Uterus (tissue), 4 donors: ENCODE measurements around the gene LGALS12. TPM values are rescaled to one million over a fixed set of nuclear protein-coding genes. Genes with fewer than 3 reads are reported as not detected.

Source experiments
- DNase-seq, 2 donors: peaks; one replicate each; pipeline ENCODE4 v3.0.0-alpha.2; 2019 to 2020
- H3K27ac ChIP-seq, 2 donors: fragments of 200-600 bp; sonication (generic); 1 replicate in 1 of 2; 2 replicates in 1 of 2; pipeline ENCODE4 v1.5.1; 2016 to 2018
- H3K27me3 ChIP-seq, 2 donors: fragments of 200-600 bp; sonication (generic); one replicate each; pipeline ENCODE4 v1.5.1; 2018 to 2019; ENCODE audit warnings: control low read depth in 1 of 2
- H3K36me3 ChIP-seq, 2 donors: fragments of 200-600 bp; sonication (generic); one replicate each; pipeline ENCODE4 v1.5.1; 2019; ENCODE audit warnings: control low read depth in 1 of 2
- H3K4me1 ChIP-seq, 2 donors: fragments of 200-600 bp; sonication (generic); one replicate each; pipeline ENCODE4 v1.5.1; 2018 to 2019; ENCODE audit warnings: control low read depth in 1 of 2
- H3K4me3 ChIP-seq, 2 donors: fragments of 200-600 bp; sonication (generic); 1 replicate in 1 of 2; 2 replicates in 1 of 2; pipeline ENCODE4 v1.5.1; 2018 to 2019; ENCODE audit warnings: mild to moderate bottlenecking in 1 of 2
- H3K9me3 ChIP-seq, 2 donors: fragments of 200-600 bp; sonication (generic); one replicate each; pipeline ENCODE4 v1.5.1; 2019; ENCODE audit warnings: control low read depth in 1 of 2
- CTCF ChIP-seq, 4 experiments: fragments of 200-600 bp in 2 of 4; fragments of 450-650 bp in 2 of 4; sonication (generic) in 2 of 4; IDR thresholded peaks; one replicate each; pipeline ENCODE4 v1.5.1; 2016 to 2019; ENCODE audit warnings: antibody characterized with exemption in 4 of 4, mild to moderate bottlenecking in 2 of 4, moderate library complexity in 1 of 4
- POLR2A ChIP-seq, 2 donors: fragments of 450-650 bp; IDR thresholded peaks; one replicate each; pipeline ENCODE4 v1.6.1; 2016; ENCODE audit warnings: antibody characterized with exemption in 2 of 2, mild to moderate bottlenecking in 1 of 2, moderate library complexity in 1 of 2
- intact Hi-C: fragments of 100-400 bp; cut with DNase I; formaldehyde crosslinking; loops from one replicate; pipeline ENCODE4 v1.15.1; 2023; ENCODE audit warnings: low total_unique reads
- total RNA-seq, 4 donors: library from RNA; depleted of rRNA in 3 of 4; stranded (reverse); fragments of >200 nt in 3 of 4; gene quantifications; one replicate each; pipeline versions ENCODE4 v1.1.0 to v1.2.4, GENCODE V29; 2014 to 2023
- donor health status: DM: yes; HTN: yes; CAD: no.

LGALS12 gene
- total RNA-seq, 4 donors from 2014 or later, result not detected

- no peaks in the 10 kb centered on the region for H3K27me3 ChIP-seq
- H3K4me1 ChIP-seq, result no peaks in the 10 kb centered on the region
- no peak overlapping the region for H3K4me3 ChIP-seq
- no peak for DNase-seq
- no peaks in the 10 kb centered on the region for H3K36me3 ChIP-seq
- intact Hi-C loops, result no loop called here
- H3K9me3 ChIP-seq, result no peaks in the 10 kb centered on the region
- no peak overlapping the region for H3K27ac ChIP-seq
- TF ChIP-seq CTCF (IDR thresholded peaks at IDR 0.05) (no peak), POLR2A (IDR thresholded peaks at IDR 0.05) (no peak)
These were observed 26.2 kb downstream of the LGALS12 start for GRCh38 chr11:63532117-63532516.

- no peak overlapping the region for H3K4me3 ChIP-seq
- no peak for DNase-seq
- no peaks in the 10 kb centered on the region for H3K36me3 ChIP-seq
- no peaks in the 10 kb centered on the region for H3K9me3 ChIP-seq
- TF ChIP-seq POLR2A (IDR thresholded peaks at IDR 0.05), result no peak
- TF ChIP-seq CTCF (IDR thresholded peaks at IDR 0.05), result no peak
- intact Hi-C loops, result no loop called here
- peaks cover 3 to 4% of the 10 kb centered on the region in 2 donors for H3K4me1 ChIP-seq
- no peak overlapping the region for H3K27ac ChIP-seq
- no peaks in the 10 kb centered on the region for H3K27me3 ChIP-seq
These were observed 27.1 kb downstream of the LGALS12 start for GRCh38 chr11:63532799-63533475.

DNA sequence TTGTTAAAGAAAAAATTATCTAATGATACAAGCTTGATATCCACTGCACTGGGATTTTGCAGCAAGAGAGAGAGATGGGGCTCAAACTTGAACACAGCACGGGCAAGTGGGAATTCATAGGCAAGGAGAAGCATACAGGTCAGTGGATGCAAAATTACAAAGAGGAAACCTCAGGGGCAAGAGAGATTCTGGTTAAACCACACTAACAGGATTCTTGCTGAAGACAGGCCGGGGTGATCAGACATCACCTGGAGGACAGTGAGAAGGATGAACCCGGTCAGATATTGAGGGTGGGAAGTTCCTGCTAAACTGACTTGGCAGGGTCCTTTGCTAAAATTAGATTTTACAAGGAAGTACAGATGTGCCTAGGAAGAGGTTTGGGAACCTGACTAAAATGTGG, 28.2 kb downstream of the LGALS12 start:
- Histone ChIP-seq H3K4me3 (no peak overlapping the region), H3K4me1 (peaks cover 4 to 6% of the 10 kb centered on the region in 2 donors), H3K9me3 (no peaks in the 10 kb centered on the region), H3K27me3 (no peaks in the 10 kb centered on the region), H3K27ac (no peak overlapping the region), H3K36me3 (no peaks in the 10 kb centered on the region)
- DNase-seq, result no peak
- no peak for TF ChIP-seq POLR2A (IDR thresholded peaks at IDR 0.05)
- TF ChIP-seq CTCF (IDR thresholded peaks at IDR 0.05), result no peak
- intact Hi-C loops, result no loop called here

DNA sequence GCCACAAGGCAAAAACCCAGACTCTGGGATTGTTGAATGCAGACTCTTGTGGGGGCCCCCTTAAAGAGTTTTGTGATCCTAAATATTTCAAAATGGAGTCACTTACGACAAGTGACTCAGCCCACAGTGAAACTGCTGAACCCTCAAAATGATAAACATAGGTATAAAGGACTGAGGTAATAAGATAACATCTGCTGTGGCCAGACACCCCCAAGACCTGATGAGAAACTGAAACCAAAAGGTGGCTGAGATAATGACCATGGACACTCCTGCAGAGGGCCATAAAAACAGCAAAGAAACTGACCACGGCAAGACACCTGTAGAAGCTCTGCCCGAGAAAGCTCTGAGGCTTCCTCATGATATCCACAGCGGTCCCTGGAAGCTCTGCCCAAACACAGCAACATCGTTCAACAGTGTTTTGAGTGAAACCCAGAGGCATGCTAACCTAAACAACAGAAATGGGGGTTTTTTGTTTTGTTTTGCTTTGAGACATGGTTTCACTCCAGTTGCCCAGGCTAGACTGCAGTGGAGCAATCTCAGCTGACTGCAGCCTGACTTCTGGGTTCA, 29.1 kb downstream of the LGALS12 start:
- intact Hi-C loops, result no loop called here
- DNase-seq, result no peak
- H3K9me3 ChIP-seq, result no peaks in the 10 kb centered on the region
- no peaks in the 10 kb centered on the region for H3K36me3 ChIP-seq
- TF ChIP-seq POLR2A (IDR thresholded peaks at IDR 0.05) (no peak), CTCF (IDR thresholded peaks at IDR 0.05) (no peak)
- H3K27ac ChIP-seq, result no peak overlapping the region
- H3K4me1 ChIP-seq, result peaks cover 4 to 6% of the 10 kb centered on the region in 2 donors
- no peaks in the 10 kb centered on the region for H3K27me3 ChIP-seq
- no peak overlapping the region for H3K4me3 ChIP-seq

DNA sequence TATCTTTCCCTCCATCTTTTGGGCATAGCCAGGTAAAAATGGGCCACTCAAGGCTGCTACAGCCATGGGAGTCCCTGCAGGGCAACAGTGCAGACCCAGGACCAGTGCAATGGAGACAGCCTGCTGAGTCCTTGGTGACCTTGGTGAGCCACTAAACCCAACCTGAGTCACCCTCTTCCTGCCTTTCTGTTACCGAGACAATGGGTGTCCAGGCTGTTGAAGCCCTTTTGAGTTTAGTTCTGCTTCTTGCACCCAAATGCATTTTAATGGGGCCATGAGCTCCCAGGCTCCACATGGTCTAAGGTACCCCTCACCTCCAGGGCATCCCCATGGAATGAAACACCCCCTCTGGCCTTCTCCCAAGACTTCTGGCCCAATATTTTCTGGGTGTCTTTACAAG, 29.9 kb downstream of the LGALS12 start:
- Histone ChIP-seq H3K4me1 (peaks cover 4 to 6% of the 10 kb centered on the region in 2 donors), H3K9me3 (no peaks in the 10 kb centered on the region), H3K27me3 (no peaks in the 10 kb centered on the region), H3K27ac (peak overlapping the region in 1 of 2 donors; percentile 90), H3K36me3 (no peaks in the 10 kb centered on the region), H3K4me3 (no peak overlapping the region)
- no peak for DNase-seq
- TF ChIP-seq CTCF (IDR thresholded peaks at IDR 0.05), result no peak
- TF ChIP-seq POLR2A (IDR thresholded peaks at IDR 0.05), result no peak
- intact Hi-C loops, result no loop called here
